Endothelial cell of umbilical vein (primary cell): ENCODE measurements around the gene CARD10. TPM values are rescaled to one million over a fixed set of nuclear protein-coding genes. Genes with fewer than 3 reads are reported as not detected.

Source experiments
- BruUV-seq: library from RNA; stranded (reverse); fragments of 400-500 nt; replicated peaks from 2 replicates; lab custom pipeline; 2021; lab: Mats Ljungman, UMichigan
- CTCF ChIA-PET: fragments of 300-600, 350-600 bp; sonication (Branson Sonifier 250); formaldehyde crosslinking; loops from one replicate; lab custom pipeline; 2021; ENCODE audit warnings: antibody characterized with exemption, inconsistent platforms; lab: Charles Lee
- POLR2A ChIA-PET: fragments of 300-600, 350-600 bp; sonication (Branson Sonifier 250); formaldehyde crosslinking; loops from one replicate; lab custom pipeline; 2021; ENCODE audit warnings: antibody characterized with exemption, inconsistent platforms; lab: Charles Lee
- DNase-seq: peaks from one replicate; pipeline ENCODE4 v3.0.0-alpha.2; 2011; ENCODE audit warnings: low read depth, low spot score
- FAIRE-seq: peaks from 2 replicates; lab custom pipeline; 2011; peaks lifted over from hg19 to GRCh38; lab: Jason Lieb, UNC
- H2AFZ ChIP-seq: 2 replicates; pipeline ENCODE4 v1.6.0; 2012; ENCODE audit warnings: low read depth, low read length, control low read depth, inconsistent platforms
- H3K27ac ChIP-seq: 2 replicates; pipeline ENCODE4 v1.5.1; 2011; ENCODE audit warnings: low read depth, mild to moderate bottlenecking, control low read depth, low read length, moderate library complexity; ENCODE audit not compliant: insufficient read depth
- H3K27me3 ChIP-seq, 2 experiments: 2 replicates each; pipeline versions ENCODE4 v1.6.0 to v1.6.1; 2011; ENCODE audit warnings: low read length in 2 of 2, mixed read lengths in 1 of 2; ENCODE audit not compliant: control insufficient read depth in 2 of 2, insufficient read depth in 2 of 2
- H3K36me3 ChIP-seq, 2 experiments: 2 replicates in 1 of 2; 3 replicates in 1 of 2; pipeline ENCODE4 v1.5.1; 2011; ENCODE audit warnings: low read length in 2 of 2, mild to moderate bottlenecking in 1 of 2, moderate library complexity in 1 of 2; ENCODE audit not compliant: control insufficient read depth in 2 of 2, insufficient read depth in 2 of 2; ENCODE audit errors: extremely low read depth in 1 of 2
- H3K4me1 ChIP-seq: 3 replicates; pipeline ENCODE4 v1.5.1; 2011; ENCODE audit warnings: mild to moderate bottlenecking, low read length; ENCODE audit not compliant: control insufficient read depth, insufficient read depth; ENCODE audit errors: extremely low read depth
- H3K4me2 ChIP-seq: 2 replicates; pipeline ENCODE4 v1.6.1; 2011; ENCODE audit warnings: low read length, control low read depth, mixed read lengths; ENCODE audit not compliant: insufficient read depth
- H3K4me3 ChIP-seq, 3 experiments: fragments of 200-600 bp in 1 of 3; sonication (generic), shearing (Covaris generic) in 1 of 3; replicated peaks in 1 of 3; 2 replicates each; pipeline ENCODE4 v1.5.1; 2011 to 2016; ENCODE audit warnings: control low read depth in 3 of 3, low read length in 3 of 3, mild to moderate bottlenecking in 2 of 3, inconsistent platforms in 1 of 3, low read depth in 1 of 3, moderate library complexity in 1 of 3; ENCODE audit not compliant: insufficient read depth in 1 of 3
- H3K79me2 ChIP-seq: 2 replicates; pipeline ENCODE4 v1.6.0; 2012; ENCODE audit warnings: low read length, inconsistent platforms; ENCODE audit not compliant: control insufficient read depth, insufficient read depth
- H3K9ac ChIP-seq: replicated peaks from 2 replicates; pipeline ENCODE3; 2011; ENCODE audit warnings: low read length, control low read depth; ENCODE audit not compliant: insufficient read depth; ENCODE audit errors: extremely low read depth
- H3K9me1 ChIP-seq: replicated peaks from 3 replicates; pipeline ENCODE4 v1.6.0; 2011; ENCODE audit warnings: mild to moderate bottlenecking, low read length; ENCODE audit not compliant: control insufficient read depth, insufficient read depth; ENCODE audit errors: extremely low read depth
- H3K9me3 ChIP-seq: replicated peaks from 2 replicates; pipeline ENCODE4 v1.5.1; 2012; ENCODE audit warnings: low read length, inconsistent platforms; ENCODE audit not compliant: control insufficient read depth, insufficient read depth
- H4K20me1 ChIP-seq: replicated peaks from 2 replicates; pipeline ENCODE3; 2011; ENCODE audit warnings: mild to moderate bottlenecking, low read length; ENCODE audit not compliant: control insufficient read depth, insufficient read depth; ENCODE audit errors: extremely low read depth
- EZH2 ChIP-seq: IDR thresholded peaks from 2 replicates; pipeline ENCODE4 v1.6.1; 2012; ENCODE audit warnings: borderline replicate concordance, low read depth, mild to moderate bottlenecking, moderate library complexity, low read length, inconsistent platforms; ENCODE audit not compliant: severe bottlenecking
- FOS ChIP-seq: IDR thresholded peaks from 2 replicates; pipeline ENCODE4 v1.6.1; 2011; ENCODE audit warnings: mild to moderate bottlenecking, low read length, moderate library complexity, borderline replicate concordance; ENCODE audit not compliant: insufficient read depth
- GATA2 ChIP-seq: IDR thresholded peaks from 2 replicates; pipeline ENCODE4 v1.7.0; 2011; ENCODE audit warnings: low read depth, mild to moderate bottlenecking, moderate library complexity, mixed read lengths, low read length; ENCODE audit not compliant: insufficient read length, insufficient read depth
- JUN ChIP-seq: IDR thresholded peaks from 2 replicates; pipeline ENCODE4 v1.6.1; 2011; ENCODE audit warnings: borderline replicate concordance, low read depth; ENCODE audit not compliant: insufficient read length, insufficient read depth
- MYC ChIP-seq: IDR thresholded peaks from one replicate; pipeline ENCODE4 v1.6.1; 2011; ENCODE audit warnings: mild to moderate bottlenecking, low read depth, low read length
- POLR2A ChIP-seq: IDR thresholded peaks from 2 replicates; pipeline ENCODE4 v1.6.1; 2012; ENCODE audit warnings: low read depth, mild to moderate bottlenecking, control low read depth, low read length
- POLR2AphosphoS5 ChIP-seq: IDR thresholded peaks from 2 replicates; pipeline ENCODE4 v1.6.1; 2012; ENCODE audit warnings: low read depth, mild to moderate bottlenecking, control low read depth, low read length, moderate library complexity; ENCODE audit not compliant: insufficient read depth
- dilution Hi-C: fragments of 300-500 bp; cut with MboI; formaldehyde crosslinking; loops from one replicate; pipeline ENCODE4 v1.15.0; 2019; ENCODE audit warnings: low sequenced_read_pairs; ENCODE audit not compliant: extremely low pct_ligation_motif_present
- intact Hi-C: fragments of 100-400 bp; cut with micrococcal nuclease; formaldehyde crosslinking; loops from one replicate; pipeline ENCODE4 v1.10.0; 2022
- polyA plus RNA-seq, 4 experiments: library from polyadenylated mRNA; depleted of rRNA in 3 of 4; stranded (reverse) in 3 of 4; unstranded in 1 of 4; fragments of >200 nt; gene quantifications; 2 replicates each; pipeline versions ENCODE4 v1.2.1 to v1.2.3, GENCODE V29; 2011 to 2012; ENCODE audit warnings: missing spikeins in 1 of 4
- total RNA-seq: library from RNA; stranded (reverse); gene quantifications from 2 replicates; pipeline ENCODE4 v1.2.3, GENCODE V29; 2021
- TF ChIP-seq, protein P1 (sequence below), 2 donors: IDR thresholded peaks; 1 replicate in 1 of 2; 2 replicates in 1 of 2; pipeline ENCODE4 v1.5.1; 2011; ENCODE audit warnings: low read length in 2 of 2, mild to moderate bottlenecking in 2 of 2, moderate library complexity in 2 of 2, control low read depth in 1 of 2, inconsistent platforms in 1 of 2, low read depth in 1 of 2; ENCODE audit not compliant: insufficient read depth in 1 of 2; ENCODE audit errors: extremely low read depth in 1 of 2
- TF ChIP-seq, protein P2 (sequence below): IDR thresholded peaks from 2 replicates; pipeline ENCODE4 v1.6.1; 2011; ENCODE audit not compliant: insufficient read depth, insufficient read length

Gene CARD10
- total and polyA plus RNA-seq, 2 donors (not counting 3 experiments of a cell fraction or from before 2014, with no cell fraction given): 36.1 to 39.5 TPM

DNA sequence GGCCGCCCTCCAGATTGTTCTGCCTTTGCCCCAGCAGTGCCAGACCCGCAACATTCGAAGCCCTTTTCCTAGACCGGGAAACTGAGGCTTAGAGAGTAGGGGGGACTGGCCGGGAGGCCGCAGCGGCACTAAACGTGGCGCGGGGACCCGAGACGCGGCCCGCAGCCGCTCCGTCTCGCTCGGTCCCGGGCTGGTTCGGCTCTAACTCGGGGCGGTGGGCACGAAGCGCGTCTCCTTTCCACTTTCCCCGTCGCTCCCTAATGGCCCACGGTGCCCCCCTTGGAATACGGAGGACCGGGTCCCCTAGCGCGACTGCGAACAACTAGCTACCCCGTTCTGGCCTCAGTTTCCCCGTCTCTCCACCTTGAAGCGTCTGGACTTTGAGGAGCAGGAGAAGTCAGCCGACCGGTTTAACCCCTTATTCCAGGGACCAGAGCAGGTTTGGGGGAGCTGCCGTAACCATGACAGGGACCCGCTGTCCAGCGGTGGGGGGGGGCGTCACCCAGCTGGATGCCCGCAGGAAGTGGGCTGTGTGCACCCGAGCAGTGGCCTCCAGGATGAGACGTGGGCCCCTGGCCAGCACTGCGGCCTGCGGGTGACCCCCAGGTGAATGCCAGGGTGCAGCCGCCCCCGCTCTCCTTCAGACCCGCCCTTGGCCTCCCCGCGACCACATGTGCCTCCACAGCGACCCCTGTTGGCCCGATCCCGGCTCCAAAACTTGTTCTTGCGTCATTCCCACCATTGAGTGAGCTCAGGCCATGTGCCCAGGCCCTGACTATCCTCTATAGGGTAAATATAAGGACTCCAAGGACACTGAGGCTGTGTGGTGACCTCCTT, 42.2 kb upstream of the CARD10 start:
- FAIRE-seq (peak; percentile 89), DNase-seq (peak; percentile 88)
- H3K4me1 ChIP-seq: peaks cover 61% of the 10 kb centered on the region
- peak overlapping the region; percentile 99 for H3K27ac ChIP-seq
- CTCF ChIA-PET: interaction anchor here (0.6 to 21.8 kb wide), 14 partner anchors 16 to 89 kb away, joined by 3 to 977 read pairs (median 4); partner anchors contain the start of genes GGA1 and LGALS2
- POLR2A ChIA-PET: interaction anchor here (1.2 to 1.7 kb wide), 3 partner anchors 12 to 15 kb away, joined by 4 to 14 read pairs (median 14); no protein-coding TSS in a partner anchor
- dilution Hi-C loops (no loop called here), intact Hi-C loops (loop anchor here (1.0 to 5.0 kb wide), 5 partner anchors 16 to 191 kb away; partner anchors contain the start of genes GGA1 and LGALS1)
- TSS peak; percentile 45 for BruUV-seq
- no peak for TF ChIP-seq GATA2
- TF ChIP-seq POLR2AphosphoS5: peak; percentile 73
- peak; percentile 93 for TF ChIP-seq MYC
- TF ChIP-seq JUN: peak; percentile 34
- TF ChIP-seq FOS: no peak
- TF ChIP-seq, protein P1, sequence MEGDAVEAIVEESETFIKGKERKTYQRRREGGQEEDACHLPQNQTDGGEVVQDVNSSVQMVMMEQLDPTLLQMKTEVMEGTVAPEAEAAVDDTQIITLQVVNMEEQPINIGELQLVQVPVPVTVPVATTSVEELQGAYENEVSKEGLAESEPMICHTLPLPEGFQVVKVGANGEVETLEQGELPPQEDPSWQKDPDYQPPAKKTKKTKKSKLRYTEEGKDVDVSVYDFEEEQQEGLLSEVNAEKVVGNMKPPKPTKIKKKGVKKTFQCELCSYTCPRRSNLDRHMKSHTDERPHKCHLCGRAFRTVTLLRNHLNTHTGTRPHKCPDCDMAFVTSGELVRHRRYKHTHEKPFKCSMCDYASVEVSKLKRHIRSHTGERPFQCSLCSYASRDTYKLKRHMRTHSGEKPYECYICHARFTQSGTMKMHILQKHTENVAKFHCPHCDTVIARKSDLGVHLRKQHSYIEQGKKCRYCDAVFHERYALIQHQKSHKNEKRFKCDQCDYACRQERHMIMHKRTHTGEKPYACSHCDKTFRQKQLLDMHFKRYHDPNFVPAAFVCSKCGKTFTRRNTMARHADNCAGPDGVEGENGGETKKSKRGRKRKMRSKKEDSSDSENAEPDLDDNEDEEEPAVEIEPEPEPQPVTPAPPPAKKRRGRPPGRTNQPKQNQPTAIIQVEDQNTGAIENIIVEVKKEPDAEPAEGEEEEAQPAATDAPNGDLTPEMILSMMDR (IDR thresholded peaks at IDR 0.05; ENCODE audit: extremely low read depth in 1 of 2, insufficient read depth in 1 of 2, low read depth in 1 of 2, low read length in 2 of 2): peak; percentile 94
- TF ChIP-seq, protein P2, sequence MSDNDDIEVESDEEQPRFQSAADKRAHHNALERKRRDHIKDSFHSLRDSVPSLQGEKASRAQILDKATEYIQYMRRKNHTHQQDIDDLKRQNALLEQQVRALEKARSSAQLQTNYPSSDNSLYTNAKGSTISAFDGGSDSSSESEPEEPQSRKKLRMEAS: peak; percentile 80
- no peak for TF ChIP-seq EZH2
- TF ChIP-seq POLR2A: peak; percentile 47
- H3K9me3 ChIP-seq: no peaks in the 10 kb centered on the region
- H3K27me3 ChIP-seq: no peaks in the 10 kb centered on the region
- peaks cover 57% of the 10 kb centered on the region for H3K79me2 ChIP-seq
- H3K4me2 ChIP-seq: peak overlapping the region; percentile 68
- peaks cover 6 to 8% of the 10 kb centered on the region in 2 experiments for H3K36me3 ChIP-seq
- H4K20me1 ChIP-seq: no peaks in the 10 kb centered on the region
- peak overlapping the region; percentile 100 for H3K9ac ChIP-seq
- no peaks in the 10 kb centered on the region for H3K9me1 ChIP-seq
- H3K4me3 ChIP-seq: peak overlapping the region; percentile 71 to 86 (median 74)
- no peak overlapping the region for H2AFZ ChIP-seq
